H9 (cell line): ENCODE measurements around the gene ZNHIT1. TPM values are rescaled to one million over a fixed set of nuclear protein-coding genes. Genes with fewer than 3 reads are reported as not detected.
A peak's percentile ranks its signal among the peaks of the same experiment; 100 is the strongest.

Experiments
- DNase-seq: peaks from one replicate; pipeline ENCODE4 v3.0.0-alpha.2; 2017
- H2AFZ ChIP-seq: one replicate; pipeline ENCODE4 v1.6.1; 2013; ENCODE audit warnings: mild to moderate bottlenecking, low read length, control low read depth, moderate library complexity
- H2AK5ac ChIP-seq: 2 replicates; pipeline ENCODE4 v1.6.1; 2013; ENCODE audit warnings: low read length, control low read depth, mixed read lengths; ENCODE audit not compliant: insufficient read length
- H2BK120ac ChIP-seq: one replicate; pipeline ENCODE4 v1.6.1; 2013; ENCODE audit warnings: low read depth, mild to moderate bottlenecking, low read length, control low read depth, inconsistent platforms; ENCODE audit not compliant: poor library complexity, severe bottlenecking
- H2BK12ac ChIP-seq: 2 replicates; pipeline ENCODE4 v1.6.1; 2013; ENCODE audit warnings: low read length, control low read depth, mixed read lengths, low read depth; ENCODE audit not compliant: insufficient read length
- H2BK15ac ChIP-seq: 2 replicates; pipeline ENCODE4 v1.6.1; 2013; ENCODE audit warnings: low read depth, low read length, control low read depth
- H2BK20ac ChIP-seq: one replicate; pipeline ENCODE4 v1.6.1; 2013; ENCODE audit warnings: low read depth, mild to moderate bottlenecking, low read length, control low read depth, inconsistent platforms; ENCODE audit not compliant: poor library complexity, severe bottlenecking
- H2BK5ac ChIP-seq: 2 replicates; pipeline ENCODE4 v1.6.1; 2013; ENCODE audit warnings: low read length, control low read depth, mixed read lengths; ENCODE audit not compliant: insufficient read length
- H3K14ac ChIP-seq: 2 replicates; pipeline ENCODE4 v1.6.1; 2013; ENCODE audit warnings: low read length, control low read depth; ENCODE audit not compliant: insufficient read depth
- H3K18ac ChIP-seq: 2 replicates; pipeline ENCODE4 v1.6.1; 2013; ENCODE audit warnings: low read depth, mild to moderate bottlenecking, mixed read lengths, low read length, control low read depth; ENCODE audit not compliant: insufficient read length
- H3K23ac ChIP-seq: 2 replicates; pipeline ENCODE4 v1.6.1; 2013; ENCODE audit warnings: low read length, control low read depth, mixed read lengths, low read depth; ENCODE audit not compliant: insufficient read length
- H3K23me2 ChIP-seq: 2 replicates; pipeline ENCODE4 v1.6.1; 2013; ENCODE audit warnings: low read depth, mild to moderate bottlenecking, mixed read lengths, low read length, control low read depth; ENCODE audit not compliant: insufficient read length, poor library complexity, severe bottlenecking
- H3K27ac ChIP-seq: 2 replicates; pipeline ENCODE4 v1.5.1; 2013; ENCODE audit warnings: low read length, control low read depth, mixed read lengths, low read depth; ENCODE audit not compliant: insufficient read length
- H3K27me3 ChIP-seq: 2 replicates; pipeline ENCODE4 v1.6.1; 2013; ENCODE audit warnings: low read length, control low read depth, inconsistent platforms; ENCODE audit not compliant: insufficient read depth
- H3K4ac ChIP-seq: 2 replicates; pipeline ENCODE4 v1.6.1; 2013; ENCODE audit warnings: low read depth, mild to moderate bottlenecking, control low read depth, inconsistent platforms, low read length, moderate library complexity
- H3K4me1 ChIP-seq: 2 replicates; pipeline ENCODE4 v1.6.1; 2013; ENCODE audit warnings: low read length, control low read depth, inconsistent platforms; ENCODE audit not compliant: insufficient read depth
- H3K4me2 ChIP-seq: 2 replicates; pipeline ENCODE4 v1.6.1; 2013; ENCODE audit warnings: low read length, control low read depth, mixed read lengths; ENCODE audit not compliant: insufficient read length, insufficient read depth
- H3K56ac ChIP-seq: 2 replicates; pipeline ENCODE4 v1.6.1; 2013; ENCODE audit warnings: low read depth, mild to moderate bottlenecking, mixed read lengths, low read length, control low read depth; ENCODE audit not compliant: insufficient read length
- H3K79me1 ChIP-seq: 2 replicates; pipeline ENCODE4 v1.6.1; 2013; ENCODE audit warnings: low read depth, mild to moderate bottlenecking, moderate library complexity, low read length, control low read depth, inconsistent platforms; ENCODE audit not compliant: insufficient read depth, poor library complexity, severe bottlenecking
- H3K79me2 ChIP-seq: 2 replicates; pipeline ENCODE4 v1.6.1; 2013; ENCODE audit warnings: low read length, control low read depth, inconsistent platforms; ENCODE audit not compliant: insufficient read depth
- H3K9ac ChIP-seq: 2 replicates; pipeline ENCODE4 v1.6.1; 2013; ENCODE audit warnings: low read length, control low read depth, mixed read lengths; ENCODE audit not compliant: insufficient read length; ENCODE audit errors: extremely low read depth
- H3K9me3 ChIP-seq: one replicate; pipeline ENCODE4 v1.6.1; 2013; ENCODE audit warnings: low read depth, low read length, inconsistent platforms; ENCODE audit not compliant: control insufficient read depth
- H3T11ph ChIP-seq: one replicate; pipeline ENCODE4 v1.6.1; 2013; ENCODE audit warnings: mild to moderate bottlenecking, low read length, control low read depth, inconsistent platforms
- H4K20me1 ChIP-seq: one replicate; pipeline ENCODE4 v1.6.1; 2013; ENCODE audit not compliant: control insufficient read depth, insufficient read length, insufficient read depth
- H4K5ac ChIP-seq: 2 replicates; pipeline ENCODE4 v1.6.1; 2013; ENCODE audit warnings: low read depth, mild to moderate bottlenecking, mixed read lengths, low read length, control low read depth; ENCODE audit not compliant: insufficient read length
- H4K8ac ChIP-seq: replicated peaks from 2 replicates; pipeline ENCODE4 v1.6.1; 2013; ENCODE audit warnings: low read length, control low read depth, mixed read lengths, low read depth; ENCODE audit not compliant: insufficient read length
- H4K91ac ChIP-seq: 2 replicates; pipeline ENCODE4 v1.6.1; 2013; ENCODE audit warnings: low read depth, mild to moderate bottlenecking, moderate library complexity, mixed read lengths, low read length, control low read depth; ENCODE audit not compliant: insufficient read length
- H3K27ac Mint-ChIP-seq, 3 experiments: 2 replicates in 2 of 3; 3 replicates in 1 of 3; pipeline ENCODE4 v1.8.0; 2020 to 2021; ENCODE audit warnings: mixed read lengths in 3 of 3, mild to moderate bottlenecking in 1 of 3, moderate library complexity in 1 of 3
- H3K27me3 Mint-ChIP-seq: 2 replicates; pipeline ENCODE4 v1.8.0; 2021; ENCODE audit warnings: low read depth, mild to moderate bottlenecking, moderate library complexity, mixed read lengths
- H3K36me3 Mint-ChIP-seq, 3 experiments: 2 replicates in 2 of 3; 3 replicates in 1 of 3; pipeline ENCODE4 v1.8.0; 2020 to 2021; ENCODE audit warnings: low read depth in 3 of 3, mixed read lengths in 3 of 3; ENCODE audit not compliant: insufficient read depth in 1 of 3
- H3K4me1 Mint-ChIP-seq, 2 experiments: 2 replicates each; pipeline ENCODE4 v1.8.0; 2020; ENCODE audit warnings: mixed read lengths in 2 of 2
- H3K4me3 Mint-ChIP-seq, 2 experiments: 2 replicates in 1 of 2; 3 replicates in 1 of 2; pipeline ENCODE4 v1.8.0; 2020 to 2021; ENCODE audit warnings: mild to moderate bottlenecking in 2 of 2, mixed read lengths in 2 of 2, moderate library complexity in 1 of 2
- H3K9me3 Mint-ChIP-seq, 2 experiments: 2 replicates in 1 of 2; 3 replicates in 1 of 2; pipeline ENCODE4 v1.8.0; 2020; ENCODE audit warnings: mild to moderate bottlenecking in 2 of 2, mixed read lengths in 2 of 2, moderate library complexity in 1 of 2
- WGBS: extraction: QIAGEN DNeasy Blood & Tissue Kit; methylation state at CpG from one replicate; pipeline ENCODE4 v1.1.7; 2013; ENCODE audit warnings: missing lambda C conversion rate, low lambda C conversion rate, mixed read lengths; ENCODE audit not compliant: insufficient read length; ENCODE audit errors: extremely low coverage; 5-methylcytosine and 5-hydroxymethylcytosine counted together
- total RNA-seq: library from RNA; stranded (reverse); gene quantifications from 2 replicates; pipeline ENCODE4 v1.2.1, GENCODE V29; 2021
- TF ChIP-seq, protein P1 (sequence below): fragments of 200-600 bp; sonication (generic); conservative IDR thresholded peaks from 3 replicates; pipeline ENCODE4 v1.8.0; 2021; ENCODE audit warnings: antibody characterized with exemption, mild to moderate bottlenecking

ZNHIT1 gene
- total RNA-seq, 1 experiment from 2014 or later: 52.7 TPM

DNA sequence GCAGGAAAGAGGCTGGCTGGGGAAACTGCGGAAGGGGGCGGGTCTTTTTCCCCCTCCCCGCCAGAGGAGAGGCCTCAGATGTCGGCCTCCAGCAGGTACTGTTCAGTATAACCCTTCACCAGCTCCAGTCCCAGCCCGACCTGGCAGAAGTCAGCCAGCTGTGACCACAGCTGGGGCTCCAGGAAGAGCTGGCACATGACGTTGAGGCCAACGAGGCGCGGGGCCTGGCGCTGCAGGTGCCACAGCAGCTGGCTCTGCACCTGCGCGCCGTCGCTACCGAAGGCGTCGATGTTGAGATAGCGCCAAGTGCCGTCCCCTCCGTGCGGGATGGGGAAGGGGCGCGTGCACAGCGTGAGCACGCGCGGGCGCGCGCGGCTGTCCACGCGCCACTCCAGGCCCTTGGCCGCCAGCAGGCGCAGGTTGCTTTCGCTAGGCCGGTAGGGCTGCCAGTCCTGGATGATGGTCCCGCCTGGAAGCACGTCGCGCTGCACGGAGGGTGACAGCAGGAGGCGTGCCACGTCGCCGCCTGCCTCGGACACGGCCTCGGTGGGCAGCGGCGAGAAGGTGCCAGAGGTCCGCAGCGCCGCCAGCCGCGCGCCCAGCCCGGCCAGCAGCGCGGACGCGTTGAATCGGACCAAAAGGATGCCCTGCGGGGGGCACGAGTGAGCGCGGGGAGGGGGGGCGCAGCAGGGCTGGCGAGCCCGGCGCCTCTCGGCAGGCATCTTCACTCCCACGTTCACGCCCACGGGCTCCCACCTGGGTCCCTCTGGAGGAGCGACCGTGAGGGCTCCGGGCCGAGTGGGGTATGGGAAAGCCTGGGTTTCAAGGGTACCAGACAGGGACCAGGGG is 45.7 kb upstream of the ZNHIT1 start:
- Mint-ChIP-seq H3K27ac (peak overlapping the region in 1 of 3 experiments; percentile 24; a peak in 1 of 7 replicates), H3K4me3 (peak overlapping the region; percentile 55 to 79), H3K36me3 (no peaks in the 10 kb centered on the region), H3K9me3 (peaks cover 0 to 2% of the 10 kb centered on the region in 2 experiments; a peak in 2 of 5 replicates), H3K27me3 (peaks cover 100% of the 10 kb centered on the region), H3K4me1 (peaks cover 54 to 59% of the 10 kb centered on the region in 2 experiments)
- Histone ChIP-seq H3K27ac (no peak overlapping the region), H2BK20ac (no peak overlapping the region), H3K23me2 (peaks cover 40% of the 10 kb centered on the region), H2BK12ac (no peak overlapping the region), H4K8ac (no peak overlapping the region), H3K56ac (no peak overlapping the region), H4K5ac (no peak overlapping the region), H3K27me3 (peaks cover 68% of the 10 kb centered on the region), H2BK15ac (no peak overlapping the region), H3K14ac (no peak overlapping the region), H3K79me1 (no peaks in the 10 kb centered on the region), H2AFZ (no peak overlapping the region), H2AK5ac (no peak overlapping the region), H3K23ac (no peak overlapping the region), H2BK5ac (no peak overlapping the region), H3K4me2 (peak overlapping the region; percentile 68), H2BK120ac (no peak overlapping the region), H3K4me1 (peaks cover 13% of the 10 kb centered on the region; the same call in 1 of the 2 replicates), H4K20me1 (no peaks in the 10 kb centered on the region), H3T11ph (no peak overlapping the region), H3K4ac (no peak overlapping the region), H3K9me3 (no peaks in the 10 kb centered on the region), H3K18ac (no peak overlapping the region), H4K91ac (no peak overlapping the region), H3K9ac (no peak overlapping the region), H3K79me2 (no peaks in the 10 kb centered on the region)
- WGBS: no CpG with 5 or more reads among the region's 79 CpGs
- TF ChIP-seq, protein P1, sequence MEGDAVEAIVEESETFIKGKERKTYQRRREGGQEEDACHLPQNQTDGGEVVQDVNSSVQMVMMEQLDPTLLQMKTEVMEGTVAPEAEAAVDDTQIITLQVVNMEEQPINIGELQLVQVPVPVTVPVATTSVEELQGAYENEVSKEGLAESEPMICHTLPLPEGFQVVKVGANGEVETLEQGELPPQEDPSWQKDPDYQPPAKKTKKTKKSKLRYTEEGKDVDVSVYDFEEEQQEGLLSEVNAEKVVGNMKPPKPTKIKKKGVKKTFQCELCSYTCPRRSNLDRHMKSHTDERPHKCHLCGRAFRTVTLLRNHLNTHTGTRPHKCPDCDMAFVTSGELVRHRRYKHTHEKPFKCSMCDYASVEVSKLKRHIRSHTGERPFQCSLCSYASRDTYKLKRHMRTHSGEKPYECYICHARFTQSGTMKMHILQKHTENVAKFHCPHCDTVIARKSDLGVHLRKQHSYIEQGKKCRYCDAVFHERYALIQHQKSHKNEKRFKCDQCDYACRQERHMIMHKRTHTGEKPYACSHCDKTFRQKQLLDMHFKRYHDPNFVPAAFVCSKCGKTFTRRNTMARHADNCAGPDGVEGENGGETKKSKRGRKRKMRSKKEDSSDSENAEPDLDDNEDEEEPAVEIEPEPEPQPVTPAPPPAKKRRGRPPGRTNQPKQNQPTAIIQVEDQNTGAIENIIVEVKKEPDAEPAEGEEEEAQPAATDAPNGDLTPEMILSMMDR: no peak
- peak; percentile 69 for DNase-seq
